OCI-LY7 (cell line): ENCODE data around the gene SPRED2.

ENCODE experiments used
- CTCF ChIP-seq: fragments of 200-600 bp; sonication (generic); conservative IDR thresholded peaks from 2 replicates; pipeline ENCODE4 v1.5.1; 2014; ENCODE audit warnings: mild to moderate bottlenecking, antibody characterized with exemption, low read length, moderate library complexity, mixed read lengths
- EZH2phosphoT487 ChIP-seq: fragments of 200-600 bp; sonication (generic); IDR thresholded peaks from 2 replicates; pipeline ENCODE4 v1.6.1; 2018; ENCODE audit warnings: low read depth, borderline replicate concordance, mild to moderate bottlenecking, mixed run types, antibody characterized with exemption, low read length, moderate library complexity, mixed read lengths

GRCh38 chr2:65413610-65414009, 18.8 kb downstream of the SPRED2 start:
- TF ChIP-seq CTCF (no peak), EZH2phosphoT487 (no peak)
